HG03097 (cell line): ENCODE measurements around the gene SLC26A6.

Experiments used
- ATAC-seq: cut with Tn5 transposase; IDR thresholded peaks from one replicate; pipeline ENCODE4 v1.9.1; 2021; ENCODE audit not compliant: unreplicated experiment, low FRiP score

The SLC26A6 gene

GRCh38 chr3:48662145-48662752, 27.0 kb upstream of the SLC26A6 start:
- no peak for ATAC-seq

- ATAC-seq = peak; percentile 38
These were observed 26.4 kb upstream of the SLC26A6 start for GRCh38 chr3:48661501-48662144.

GRCh38 chr3:48660800-48661400, 25.6 kb upstream of the SLC26A6 start:
- ATAC-seq = no peak

- no peak for ATAC-seq
These were observed 21.6 kb upstream of the SLC26A6 start for GRCh38 chr3:48656841-48657281.

GRCh38 chr3:48656061-48656840, 21.0 kb upstream of the SLC26A6 start:
- ATAC-seq = peak; percentile 55

- no peak for ATAC-seq
These were observed 20.3 kb upstream of the SLC26A6 start for GRCh38 chr3:48655606-48656005.

GRCh38 chr3:48655063-48655462, 19.8 kb upstream of the SLC26A6 start:
- ATAC-seq = no peak

- ATAC-seq = no peak
These were observed 17.9 kb upstream of the SLC26A6 start for GRCh38 chr3:48652923-48653715.

- no peak for ATAC-seq
These were observed 16.5 kb upstream of the SLC26A6 start for GRCh38 chr3:48651771-48652170.

GRCh38 chr3:48650723-48651122, 15.5 kb upstream of the SLC26A6 start:
- ATAC-seq = no peak

- no peak for ATAC-seq
These were observed 13.1 kb upstream of the SLC26A6 start for GRCh38 chr3:48648188-48648850.

- no peak for ATAC-seq
These were observed 12.5 kb upstream of the SLC26A6 start for GRCh38 chr3:48647714-48648113.

- ATAC-seq = no peak
These were observed 9.9 kb upstream of the SLC26A6 start for GRCh38 chr3:48644898-48645760.

- no peak for ATAC-seq
These were observed 7.3 kb upstream of the SLC26A6 start for GRCh38 chr3:48642605-48643004.

- ATAC-seq = no peak
These were observed 6.1 kb upstream of the SLC26A6 start for GRCh38 chr3:48641396-48641795.

- ATAC-seq = no peak
These were observed 4.8 kb upstream of the SLC26A6 start for GRCh38 chr3:48639944-48640606.

GRCh38 chr3:48637305-48637704, 2.0 kb upstream of the SLC26A6 start:
- no peak for ATAC-seq

- ATAC-seq = no peak
These were observed 941 bp upstream of the SLC26A6 start for GRCh38 chr3:48636149-48636655.
